GM12874 (cell line): ENCODE measurements around the gene SULT1A2.

ENCODE experiments used
- TF ChIP-seq, protein P1 (sequence below): IDR thresholded peaks from 2 replicates; pipeline ENCODE4 v1.5.1; 2011; ENCODE audit warnings: low read depth, mild to moderate bottlenecking, control low read depth, low read length, moderate library complexity; ENCODE audit not compliant: insufficient read depth

Gene SULT1A2

GRCh38 chr16:28554634-28555423 lies 42.0 kb downstream of the SULT1A2 start:
- TF ChIP-seq, protein P1, sequence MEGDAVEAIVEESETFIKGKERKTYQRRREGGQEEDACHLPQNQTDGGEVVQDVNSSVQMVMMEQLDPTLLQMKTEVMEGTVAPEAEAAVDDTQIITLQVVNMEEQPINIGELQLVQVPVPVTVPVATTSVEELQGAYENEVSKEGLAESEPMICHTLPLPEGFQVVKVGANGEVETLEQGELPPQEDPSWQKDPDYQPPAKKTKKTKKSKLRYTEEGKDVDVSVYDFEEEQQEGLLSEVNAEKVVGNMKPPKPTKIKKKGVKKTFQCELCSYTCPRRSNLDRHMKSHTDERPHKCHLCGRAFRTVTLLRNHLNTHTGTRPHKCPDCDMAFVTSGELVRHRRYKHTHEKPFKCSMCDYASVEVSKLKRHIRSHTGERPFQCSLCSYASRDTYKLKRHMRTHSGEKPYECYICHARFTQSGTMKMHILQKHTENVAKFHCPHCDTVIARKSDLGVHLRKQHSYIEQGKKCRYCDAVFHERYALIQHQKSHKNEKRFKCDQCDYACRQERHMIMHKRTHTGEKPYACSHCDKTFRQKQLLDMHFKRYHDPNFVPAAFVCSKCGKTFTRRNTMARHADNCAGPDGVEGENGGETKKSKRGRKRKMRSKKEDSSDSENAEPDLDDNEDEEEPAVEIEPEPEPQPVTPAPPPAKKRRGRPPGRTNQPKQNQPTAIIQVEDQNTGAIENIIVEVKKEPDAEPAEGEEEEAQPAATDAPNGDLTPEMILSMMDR: no peak

DNA sequence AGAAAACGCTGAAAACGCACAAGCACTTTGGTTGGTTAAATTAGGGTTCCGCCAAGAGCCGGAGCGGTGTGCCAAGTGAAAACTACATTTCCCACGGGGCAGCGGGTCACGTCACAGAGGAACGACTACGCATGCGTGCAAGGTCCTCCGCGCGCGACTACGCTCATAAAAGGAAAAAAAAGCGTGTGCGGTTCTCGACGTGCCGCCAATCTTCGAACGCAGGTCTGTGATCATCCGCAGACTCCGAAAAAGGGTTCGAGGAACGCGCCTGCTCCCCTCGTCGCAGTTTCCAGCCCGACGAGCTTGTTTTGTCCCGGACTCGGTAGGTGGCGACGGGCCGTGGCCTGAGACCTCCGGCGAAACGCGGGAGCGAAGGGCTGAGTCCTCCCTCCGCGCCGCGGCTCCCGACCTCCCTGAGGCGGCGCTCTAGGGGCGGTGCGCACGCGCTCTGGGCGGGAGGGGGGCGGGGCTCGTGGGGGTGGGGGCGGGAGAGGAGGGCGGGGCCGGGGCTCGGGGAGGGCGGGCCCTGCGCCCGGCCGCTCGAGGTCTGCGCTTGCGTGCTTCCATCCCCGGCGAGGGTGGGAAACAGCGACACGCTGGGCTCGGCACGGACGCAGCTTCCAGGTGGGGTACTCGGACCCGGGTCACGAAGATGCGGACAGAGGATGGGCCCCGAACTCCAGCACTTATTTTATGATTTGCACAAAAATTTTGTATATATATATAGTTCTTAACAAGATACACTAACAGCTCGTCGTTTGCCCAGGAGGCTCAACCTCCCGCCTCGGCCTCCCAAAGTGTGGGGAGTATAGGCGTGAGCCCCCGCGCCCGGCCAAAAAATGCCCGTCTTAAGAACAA lies 42.8 kb downstream of the SULT1A2 start, which contains the start of gene SGF29:
Gene SGF29 (plus strand): TSS at position 145 of the 858 bp plus-strand sequence. CDS start 27,150 bp downstream, outside the sequence.
- TF ChIP-seq, protein P1: peak; percentile 37; the same call in 1 of the 2 replicates

DNA sequence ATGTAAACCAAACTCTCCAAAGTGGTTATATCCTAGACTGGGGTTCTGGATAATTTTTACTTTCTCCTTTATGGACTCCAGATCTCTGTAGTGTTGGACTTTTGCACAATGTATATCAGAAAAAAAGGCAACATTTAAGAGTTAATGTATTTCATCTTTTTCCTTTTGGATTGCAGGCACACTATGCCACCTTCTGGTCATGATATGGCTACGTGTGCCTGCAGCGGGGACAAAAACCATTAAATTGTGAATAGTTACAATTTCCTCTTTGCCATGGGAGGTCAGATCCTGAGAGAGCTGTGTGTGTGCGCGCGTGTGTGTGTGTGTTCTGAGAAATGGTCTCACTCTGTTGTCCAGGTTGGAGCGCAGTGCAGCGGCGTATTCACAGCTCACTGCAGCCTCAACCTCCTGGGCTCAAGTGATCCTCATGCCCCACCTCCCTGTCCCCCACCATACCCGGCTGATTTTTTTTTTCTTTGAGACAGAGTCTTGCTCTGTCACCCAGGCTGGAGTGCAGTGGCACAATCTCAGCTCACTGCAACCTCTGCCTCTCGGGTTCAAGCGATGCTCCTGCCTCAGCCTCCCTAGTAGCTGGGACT lies 47.5 kb downstream of the SULT1A2 start:
- TF ChIP-seq, protein P1: peak; percentile 41; the same call in 1 of the 2 replicates

DNA sequence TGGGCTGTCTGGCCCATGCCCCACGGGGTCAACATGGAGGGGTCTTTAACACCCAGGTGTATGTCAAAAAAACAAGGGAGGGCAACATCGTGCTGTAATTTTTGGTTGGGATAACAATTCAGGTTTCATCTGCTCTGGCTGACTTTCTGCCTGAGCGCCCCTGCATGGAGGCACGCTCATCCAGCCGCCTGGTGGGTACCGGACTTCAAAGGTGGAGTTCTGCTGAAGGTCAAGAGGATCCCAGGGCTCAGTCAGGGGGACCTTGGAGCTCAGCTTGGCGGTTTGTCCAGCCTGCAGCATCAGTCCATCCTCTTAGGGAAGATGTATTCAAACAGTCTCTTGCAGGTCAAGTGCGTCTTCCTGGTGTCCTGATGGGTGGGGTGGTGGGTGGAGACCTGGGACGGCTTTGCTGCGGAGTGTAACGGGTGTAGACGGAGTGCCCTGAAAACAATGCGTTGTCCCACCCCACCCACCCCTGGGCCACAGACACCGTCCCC lies 48.5 kb downstream of the SULT1A2 start:
- TF ChIP-seq, protein P1: no peak

- TF ChIP-seq, protein P1: no peak
These were observed 50.2 kb downstream of the SULT1A2 start for GRCh38 chr16:28546626-28547025.

DNA sequence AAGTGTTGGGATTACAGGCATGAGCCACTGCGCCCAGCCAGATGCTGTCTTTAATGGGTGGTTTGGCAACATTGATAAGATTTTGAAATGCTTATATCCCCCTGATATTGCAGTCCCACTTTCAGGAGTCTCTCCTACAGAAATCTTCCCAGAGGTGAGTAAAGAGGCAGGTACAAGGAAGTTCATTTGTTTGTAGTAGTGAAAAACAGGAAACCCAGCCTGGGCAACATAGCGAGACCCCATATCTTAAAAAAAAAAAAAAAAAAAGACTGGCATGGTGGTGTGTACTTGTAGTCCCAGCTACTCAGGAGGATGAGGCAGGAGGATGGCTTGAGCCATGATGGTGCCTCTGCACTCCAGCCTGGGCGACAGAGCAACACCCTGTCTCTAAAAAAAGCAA lies 51.9 kb downstream of the SULT1A2 start:
- TF ChIP-seq, protein P1: no peak

DNA sequence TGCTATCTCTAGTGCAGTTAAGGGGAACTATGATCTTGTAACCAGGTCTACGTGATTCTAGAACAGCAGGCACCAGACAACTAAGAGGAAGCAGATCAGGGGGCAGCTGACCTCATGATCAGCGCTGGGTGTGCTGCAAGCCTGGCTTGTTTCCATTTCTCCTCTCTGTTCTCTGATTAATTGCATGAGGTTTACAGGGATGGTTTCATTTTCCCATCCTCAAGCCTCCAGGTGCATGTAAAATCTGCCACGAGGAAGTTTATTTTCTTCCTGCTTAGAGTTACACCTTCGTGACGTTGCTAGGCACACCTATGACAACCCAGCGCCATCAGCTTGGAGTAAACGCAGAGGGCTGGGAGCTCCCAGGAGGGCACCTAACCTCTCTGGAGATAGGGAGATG lies 53.8 kb downstream of the SULT1A2 start:
- TF ChIP-seq, protein P1: no peak
